Ovary (tissue), 9 donors: ENCODE data around the gene ETS1. TPM values are rescaled to one million over a fixed set of nuclear protein-coding genes. Genes with fewer than 3 reads are reported as not detected.

Source experiments
- DNase-seq, 5 donors: peaks; one replicate each; pipeline ENCODE4 v3.0.0-alpha.2; 2019 to 2020
- H3K27ac ChIP-seq, 2 donors: fragments of 200-600 bp; one replicate each; pipeline versions ENCODE4 v1.5.1 to v1.8.0; 2019 to 2022
- H3K27me3 ChIP-seq: fragments of 200-600 bp; one replicate; pipeline ENCODE4 v1.8.0; 2022
- H3K36me3 ChIP-seq: fragments of 200-600 bp; sonication (generic); one replicate; pipeline ENCODE4 v1.5.1; 2019
- H3K4me1 ChIP-seq: one replicate; pipeline ENCODE4 v1.8.1; 2013; ENCODE audit warnings: mild to moderate bottlenecking, moderate library complexity; ENCODE audit not compliant: insufficient read depth
- H3K4me3 ChIP-seq: fragments of 200-600 bp; sonication (generic); one replicate; pipeline ENCODE4 v1.5.1; 2017
- H3K9me3 ChIP-seq, 2 donors: fragments of 200-600 bp in 1 of 2; sonication (generic) in 1 of 2; one replicate each; pipeline versions ENCODE4 v1.5.1 to v1.8.1; 2013 to 2019; ENCODE audit warnings: mild to moderate bottlenecking in 1 of 2, moderate library complexity in 1 of 2
- CTCF ChIP-seq, 3 donors: fragments of 450-650 bp in 2 of 3; fragments of 200-600 bp in 1 of 3; IDR thresholded peaks; one replicate each; pipeline versions ENCODE4 v1.5.1 to v1.8.0; 2016 to 2022; ENCODE audit warnings: antibody characterized with exemption in 3 of 3, mild to moderate bottlenecking in 1 of 3
- EP300 ChIP-seq: sonication (generic); formaldehyde crosslinking; IDR thresholded peaks from one replicate; pipeline ENCODE4 v1.6.1; 2017; ENCODE audit warnings: antibody characterized with exemption
- POLR2A ChIP-seq: fragments of 450-650 bp; IDR thresholded peaks from one replicate; pipeline ENCODE4 v1.6.1; 2017; ENCODE audit warnings: antibody characterized with exemption, mild to moderate bottlenecking, moderate library complexity
- WGBS, 3 donors: extraction: QIAGEN DNeasy Blood & Tissue Kit in 1 of 3; methylation state at CpG; one replicate each; pipeline versions ENCODE4 v1.1.5 to v1.1.7; 2013 to 2017; 5-methylcytosine and 5-hydroxymethylcytosine counted together
- intact Hi-C, 4 donors: fragments of 100-400 bp; cut with DNase I; formaldehyde crosslinking; loops; one replicate each; pipeline versions ENCODE4 v1.11.0 to v1.15.1; 2022 to 2023
- polyA plus RNA-seq, 2 donors: library from polyadenylated mRNA; stranded (reverse); fragments of 200-250 nt in 1 of 2; fragments of 350-450 nt in 1 of 2; fragmentation: Illumina TruSeq in 1 of 2; extraction: RNeasy Lipid Tissue Mini Kit (QIAGEN cat#74804) in 1 of 2; gene quantifications; one replicate each; pipeline ENCODE4 v1.2.3, GENCODE V29; 2013 to 2014
- total RNA-seq, 7 donors: library from RNA; depleted of rRNA in 2 of 7; stranded (reverse); fragments of >200 nt in 2 of 7; fragmentation: NEBNext Ultra II Directional in 3 of 7; extraction: Animal tissue kit (Norgen Biotek cat#: 25700) in 3 of 7; gene quantifications; one replicate each; pipeline versions ENCODE4 v1.1.0 to v1.2.4, GENCODE V29; 2016 to 2023
- donor health status: DM: no; HTN: no; CAD: no; lungs with moderate emphysema.
- donor health status: DM: no; HTN: no; CAD: no.
- donor health status: Bipolar disorder and iron deficiency.
- donor health status: DM: yes; HTN: yes; CAD: no.
- donor health status: DM: no; HTN: no; CAD: no.
- donor health status: DM: yes; HTN: yes; CAD: no.

ETS1 gene
- total and polyA plus RNA-seq, 9 donors = 24.4 to 68.0 (median 40.4) TPM

GRCh38 chr11:128476049-128476448 is 111.3 kb downstream of the ETS1 start:
- Histone ChIP-seq H3K27ac (no peak overlapping the region), H3K4me3 (no peak overlapping the region), H3K36me3 (no peaks in the 10 kb centered on the region), H3K4me1 (peaks cover 43% of the 10 kb centered on the region), H3K9me3 (no peaks in the 10 kb centered on the region), H3K27me3 (no peaks in the 10 kb centered on the region)
- TF ChIP-seq EP300 = no peak
- no peak for TF ChIP-seq CTCF (IDR thresholded peaks at IDR 0.05)
- TF ChIP-seq POLR2A = no peak
- intact Hi-C loops = no loop called here
- no peak for DNase-seq
- WGBS, 3 donors = 17 to 27% (median 24%) methylated on average over 1 of the region's 1 CpG

- H3K4me3 ChIP-seq = no peak overlapping the region
- no peaks in the 10 kb centered on the region for H3K36me3 ChIP-seq
- H3K9me3 ChIP-seq = no peaks in the 10 kb centered on the region
- H3K4me1 ChIP-seq = peaks cover 30% of the 10 kb centered on the region
- WGBS, 3 donors = 66 to 71% (median 66%) methylated on average over 8 of the region's 8 CpGs
- intact Hi-C loops = no loop called here
- no peaks in the 10 kb centered on the region for H3K27me3 ChIP-seq
- H3K27ac ChIP-seq = peak overlapping the region in 1 of 2 donors; percentile 5
- no peak for DNase-seq
- TF ChIP-seq EP300 (no peak), POLR2A (no peak), CTCF (IDR thresholded peaks at IDR 0.05) (no peak)
Measured at GRCh38 chr11:128474036-128474874, 113.1 kb downstream of the ETS1 start.

DNA sequence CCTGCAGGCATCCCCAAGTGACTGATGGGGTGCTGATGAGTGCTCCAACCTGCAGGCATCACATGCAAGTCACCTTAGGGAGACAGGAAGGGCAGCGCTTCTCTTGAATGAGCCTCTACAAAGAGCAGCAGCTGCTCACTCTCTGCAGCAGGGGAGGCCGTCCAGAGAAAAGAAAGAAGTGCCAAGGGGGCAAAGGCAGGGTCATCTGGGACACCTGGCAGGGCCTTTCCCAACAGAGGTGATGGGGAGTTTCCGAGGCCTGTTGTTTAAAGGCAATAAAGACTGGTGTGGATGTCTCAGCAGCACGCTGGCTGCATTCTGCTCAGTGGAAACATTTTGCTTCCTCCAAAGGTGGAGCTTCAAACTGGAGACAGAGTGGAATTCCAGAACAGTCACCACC is 113.7 kb downstream of the ETS1 start:
- Histone ChIP-seq H3K9me3 (no peaks in the 10 kb centered on the region), H3K4me1 (peaks cover 25% of the 10 kb centered on the region), H3K27me3 (no peaks in the 10 kb centered on the region), H3K4me3 (no peak overlapping the region), H3K36me3 (no peaks in the 10 kb centered on the region), H3K27ac (no peak overlapping the region)
- 75 to 83% (median 81%) methylated on average over 4 of the region's 4 CpGs for WGBS, 3 donors
- intact Hi-C loops = no loop called here
- TF ChIP-seq POLR2A (no peak), EP300 (no peak), CTCF (IDR thresholded peaks at IDR 0.05) (no peak)
- DNase-seq = no peak

- WGBS, 3 donors = 66 to 77% (median 67%) methylated on average over 11 of the region's 11 CpGs
Measured at GRCh38 chr11:128472128-128473089, 114.9 kb downstream of the ETS1 start.

More at GRCh38 chr11:128472128-128473089, 114.9 kb downstream of the ETS1 start:
- intact Hi-C loops = no loop called here
- no peak overlapping the region for H3K4me3 ChIP-seq
- DNase-seq = peak in 2 of 5 donors; percentile 22 to 53
- TF ChIP-seq POLR2A = no peak
- TF ChIP-seq CTCF (IDR thresholded peaks at IDR 0.05) = no peak
- no peak for TF ChIP-seq EP300
- no peaks in the 10 kb centered on the region for H3K9me3 ChIP-seq
- H3K27me3 ChIP-seq = no peaks in the 10 kb centered on the region
- no peaks in the 10 kb centered on the region for H3K36me3 ChIP-seq
- peaks cover 23% of the 10 kb centered on the region for H3K4me1 ChIP-seq
- H3K27ac ChIP-seq = peak overlapping the region in 1 of 2 donors; percentile 6
